ENCODE measurements around the gene AGAP5.

The AGAP5 gene

DNA sequence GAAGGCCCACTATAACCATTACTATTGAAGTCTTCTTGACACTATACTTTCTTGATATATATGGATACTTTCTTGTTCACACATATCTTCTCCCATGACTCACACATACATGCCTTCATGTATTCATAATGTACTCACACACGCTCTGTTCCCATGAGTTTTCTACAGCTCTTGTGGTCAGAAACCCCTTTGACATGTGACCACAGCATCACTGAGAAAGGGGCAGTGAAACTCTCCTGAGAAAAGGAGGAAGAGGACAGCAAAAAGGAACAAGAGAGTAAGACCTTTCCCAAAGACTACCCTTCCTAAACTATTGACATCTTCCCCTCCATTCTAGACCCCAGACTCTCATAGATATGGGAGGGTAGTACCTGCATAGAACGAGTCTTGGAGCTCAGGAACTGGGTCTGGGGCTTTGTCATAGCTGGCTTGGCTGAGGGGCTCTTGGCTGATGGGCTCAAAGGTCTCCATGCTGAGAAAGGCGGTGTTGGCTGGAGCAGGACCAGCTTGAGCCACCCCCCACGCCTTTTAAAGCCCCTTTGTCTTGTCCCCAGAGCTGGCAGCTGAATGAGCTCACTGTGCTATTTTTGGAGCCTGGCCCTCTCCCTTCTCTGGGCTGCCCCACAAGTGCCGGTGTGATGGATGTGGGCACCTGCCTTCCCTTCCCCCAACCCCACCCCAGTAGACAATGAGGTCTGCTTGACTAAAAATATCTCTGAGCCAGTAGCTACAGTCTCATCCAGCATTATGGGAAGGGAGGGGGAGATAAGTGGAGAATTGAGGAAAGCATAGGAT is 47.2 kb downstream of the AGAP5 start:
- no peak for DNase-seq

DNA sequence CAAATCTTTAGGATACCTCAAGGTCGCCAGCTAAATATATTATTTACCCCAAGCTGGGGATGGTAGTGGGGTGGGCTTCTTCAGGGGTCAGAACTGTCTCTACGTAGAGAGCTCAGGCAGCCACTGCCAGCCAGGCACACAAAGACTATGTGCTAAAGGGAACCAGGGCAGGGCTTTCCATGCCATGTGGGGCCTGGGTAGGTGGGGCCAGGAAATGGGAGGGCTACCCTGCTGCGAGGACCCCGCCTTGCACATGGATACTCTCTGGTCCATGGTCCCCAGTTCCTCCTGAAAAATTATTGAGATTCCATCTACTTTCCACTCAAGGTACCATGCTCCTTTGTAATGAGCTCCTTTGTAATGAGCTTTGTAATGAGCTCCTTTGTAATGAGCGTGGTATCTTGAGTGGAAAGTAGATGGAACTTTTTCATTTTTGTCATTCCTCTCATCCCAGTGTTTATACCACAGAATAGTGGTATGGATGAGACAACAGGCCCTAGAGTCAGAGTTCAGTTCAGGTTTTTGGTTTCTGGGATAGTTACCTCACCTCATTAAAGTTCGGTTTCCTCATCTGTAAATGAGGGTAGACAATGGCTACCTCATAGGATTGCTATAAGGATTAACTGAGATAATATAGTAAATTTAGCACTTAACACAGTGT is 47.9 kb downstream of the AGAP5 start:
- DNase-seq, result no peak

DNA sequence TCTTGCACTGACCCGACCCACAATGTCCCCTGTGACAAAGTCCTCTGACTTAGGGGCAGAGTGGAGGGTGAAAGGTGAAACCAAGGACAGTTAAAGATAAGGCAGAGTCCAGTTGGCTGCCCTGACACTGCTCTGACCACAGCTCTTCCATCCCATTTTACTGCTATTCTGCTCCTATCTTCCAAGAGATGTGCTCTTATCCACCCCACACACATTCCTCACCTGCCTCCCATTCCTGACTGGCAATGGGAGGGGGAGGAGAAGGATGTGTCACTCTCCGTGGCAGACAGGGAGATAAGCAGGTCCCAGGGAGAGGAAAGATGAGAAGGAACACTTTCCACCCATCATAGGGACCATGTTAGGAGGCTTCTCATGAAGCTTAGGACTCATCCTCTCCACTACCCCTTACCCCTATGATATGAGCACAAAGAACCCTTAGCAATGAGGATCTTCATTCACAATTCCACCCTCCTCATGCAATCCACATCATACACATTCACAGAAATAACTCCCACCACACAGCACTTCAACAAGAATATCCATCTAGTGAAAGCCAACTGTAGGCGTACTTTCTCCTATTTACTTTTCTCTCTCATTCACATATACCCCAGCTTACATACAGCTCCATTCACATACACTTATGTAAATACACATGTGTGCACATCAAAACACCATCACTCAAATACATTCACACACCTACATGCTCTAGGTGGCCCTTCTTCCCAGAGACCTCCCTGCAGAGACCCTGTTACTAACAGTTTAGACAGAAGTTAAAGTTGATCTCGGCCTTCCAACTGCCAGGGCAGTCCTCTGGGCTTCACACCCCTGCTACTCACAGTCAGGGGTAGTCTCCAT is 48.7 kb downstream of the AGAP5 start:
- no peak for DNase-seq

DNA sequence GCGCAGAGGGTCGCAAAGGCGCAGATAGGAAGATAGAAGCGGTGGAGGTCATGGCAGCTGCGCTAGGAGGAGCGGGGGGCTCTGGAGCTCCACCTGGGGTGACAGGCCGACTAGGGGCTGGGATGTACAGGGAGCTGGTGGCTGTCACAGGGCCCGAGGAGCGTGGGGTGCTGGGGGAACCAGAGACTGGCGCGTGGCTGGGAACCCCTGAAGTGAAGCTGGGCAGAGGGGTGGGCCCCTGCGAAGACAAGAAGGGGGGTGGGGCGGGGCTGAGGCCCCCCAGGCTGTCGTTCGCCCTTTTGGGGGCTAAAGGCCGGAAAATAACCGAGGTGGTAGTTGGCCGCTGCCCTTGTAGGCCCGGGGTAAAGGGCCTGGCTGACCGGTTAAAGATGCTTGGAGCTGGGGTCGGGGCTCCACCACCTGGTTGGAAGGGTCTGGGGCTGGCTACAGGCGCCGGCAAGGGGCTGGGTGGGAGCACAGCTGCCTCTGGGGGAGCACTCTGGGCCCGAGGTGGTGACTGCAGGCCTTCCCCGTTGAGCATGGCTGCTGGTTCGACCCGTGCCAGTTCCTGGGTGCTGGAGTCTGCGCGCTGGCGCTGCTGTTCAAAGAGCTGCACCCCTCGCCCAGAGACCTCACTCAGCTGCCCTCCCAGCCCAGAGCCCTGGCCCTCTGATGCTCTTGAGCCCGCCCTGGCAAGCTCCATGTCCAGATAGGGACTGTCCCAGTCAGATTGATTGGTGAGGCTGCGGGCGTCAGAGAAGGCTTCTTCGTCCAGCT is 49.8 kb downstream of the AGAP5 start:
- DNase-seq, result no peak

DNA sequence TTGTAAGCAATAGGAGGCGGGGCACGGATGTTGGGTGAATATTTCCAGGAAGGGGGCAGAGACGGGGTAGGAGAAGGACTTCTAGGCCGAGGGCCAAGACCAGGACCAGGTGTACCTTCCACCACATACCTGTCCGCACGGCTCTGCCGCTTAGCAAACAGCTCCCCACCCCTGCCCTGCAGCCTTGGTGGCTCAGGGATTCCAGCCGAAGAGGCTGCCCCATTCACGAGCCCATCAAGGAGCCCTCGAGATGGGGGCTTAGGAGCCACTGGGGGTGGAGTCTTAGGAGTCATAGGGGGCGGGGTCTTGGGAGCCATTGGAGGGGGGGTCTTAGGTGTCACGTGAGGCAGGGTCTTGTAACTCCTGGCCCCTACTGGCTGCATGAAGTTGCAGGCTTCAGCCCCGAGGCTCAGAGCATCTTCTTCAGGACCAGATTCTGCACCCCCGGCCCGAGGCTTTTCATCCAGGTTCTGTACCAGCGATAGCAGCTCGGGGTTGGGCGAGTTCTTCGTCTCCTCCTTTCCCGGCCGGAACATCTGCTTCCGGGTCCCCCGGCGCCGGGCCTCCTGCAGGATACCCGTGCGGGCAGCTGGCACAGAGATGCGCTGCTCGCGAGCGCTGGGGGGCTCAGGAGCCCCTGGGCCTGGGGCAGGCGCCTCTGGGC is 50.6 kb downstream of the AGAP5 start:
- no peak for DNase-seq

DNA sequence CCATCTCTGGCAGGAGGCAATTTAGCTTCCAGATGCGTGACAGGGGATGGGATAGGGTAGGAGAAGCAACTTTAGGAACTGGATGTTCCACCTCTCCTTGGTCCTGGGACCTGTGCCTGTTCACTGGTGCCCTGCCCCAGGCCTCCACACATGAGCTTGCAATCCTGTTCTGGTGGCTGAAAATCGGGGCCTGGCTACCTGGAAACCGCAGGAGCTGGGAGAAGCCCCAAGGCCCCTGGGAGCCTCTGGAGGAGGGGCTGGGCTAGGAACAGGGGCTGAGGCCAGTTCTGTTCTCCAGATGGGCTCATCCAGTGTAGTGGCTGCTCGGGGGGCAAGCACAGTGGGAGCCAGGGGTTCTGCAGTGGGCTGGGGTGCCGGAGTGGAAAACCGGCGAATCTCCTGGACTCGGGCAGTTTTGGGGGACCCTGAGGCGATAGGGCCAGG is 51.3 kb downstream of the AGAP5 start:
- no peak for DNase-seq

DNA sequence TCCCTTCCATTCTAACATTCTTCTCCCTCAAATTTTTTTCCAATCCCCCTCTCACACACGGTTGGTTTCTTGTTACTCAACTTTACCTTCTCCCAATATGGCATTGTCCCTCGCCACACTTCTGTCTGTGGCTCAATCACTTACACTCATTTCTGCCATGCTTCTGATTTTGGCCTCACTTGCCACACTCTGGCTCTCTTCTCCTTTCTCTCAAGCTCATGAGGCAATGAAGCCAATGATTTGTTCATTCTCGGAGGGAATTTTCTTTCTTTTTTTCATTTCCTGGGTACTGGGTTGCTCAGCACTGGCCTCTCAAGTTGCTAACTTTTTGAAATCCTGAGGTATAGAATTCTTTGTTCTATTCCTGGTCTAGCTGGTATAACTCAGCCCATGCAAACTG is 52.7 kb downstream of the AGAP5 start:
- DNase-seq, result no peak

DNA sequence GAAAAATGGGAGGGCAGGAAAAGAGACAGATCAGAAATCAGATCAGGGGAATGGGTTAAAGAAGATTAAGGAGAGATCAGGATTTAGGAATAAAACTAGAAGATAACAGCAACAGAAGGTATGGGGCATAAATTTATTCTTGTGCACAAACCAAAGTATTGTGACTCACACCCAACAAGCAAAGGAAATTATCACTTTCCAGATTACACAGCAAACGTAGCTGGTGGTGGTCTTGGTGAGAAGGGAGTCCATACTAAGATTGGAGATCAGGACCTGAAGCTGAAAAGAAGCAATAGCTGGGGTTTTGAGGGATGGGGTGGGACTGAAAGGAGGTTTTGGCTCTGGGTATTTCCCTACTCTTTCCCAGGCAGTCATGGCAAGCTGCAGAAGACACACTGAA is 53.1 kb downstream of the AGAP5 start:
- DNase-seq, result no peak

DNA sequence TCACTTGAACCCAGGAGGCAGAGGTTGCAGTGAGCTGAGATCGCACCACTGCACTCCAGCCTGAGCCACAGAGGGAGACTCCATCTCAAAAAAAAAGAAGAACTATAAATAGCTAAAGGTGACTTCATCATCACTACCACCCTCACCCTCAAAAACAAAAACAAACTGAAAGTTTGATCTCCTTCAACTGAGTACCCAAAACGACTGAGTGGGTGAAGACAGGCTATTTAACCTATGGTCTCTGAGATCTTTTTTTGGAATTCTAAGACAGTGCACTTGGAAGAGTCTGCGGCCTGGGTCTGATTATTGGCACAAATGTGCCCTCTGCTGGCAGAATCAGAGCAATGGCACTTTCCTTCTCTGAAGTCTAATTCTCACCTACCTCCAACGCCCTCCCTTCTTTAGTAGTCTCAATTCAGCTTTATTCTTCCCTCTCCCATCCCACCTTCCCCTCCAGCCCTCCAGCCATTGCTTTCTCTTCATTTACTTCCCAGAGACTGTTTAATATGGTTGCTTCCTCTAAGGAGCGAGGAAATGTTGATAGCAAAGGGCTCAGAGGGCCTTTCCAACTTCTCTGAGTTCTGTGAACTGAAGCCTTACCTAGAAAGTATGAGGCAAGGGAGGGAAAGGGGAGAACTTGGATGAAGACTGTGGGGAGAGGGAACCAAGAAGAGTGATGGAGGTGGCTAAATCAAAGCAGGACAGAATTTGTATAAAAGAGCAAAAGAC is 53.7 kb downstream of the AGAP5 start:
- DNase-seq, result peak; percentile 23 to 59

DNA sequence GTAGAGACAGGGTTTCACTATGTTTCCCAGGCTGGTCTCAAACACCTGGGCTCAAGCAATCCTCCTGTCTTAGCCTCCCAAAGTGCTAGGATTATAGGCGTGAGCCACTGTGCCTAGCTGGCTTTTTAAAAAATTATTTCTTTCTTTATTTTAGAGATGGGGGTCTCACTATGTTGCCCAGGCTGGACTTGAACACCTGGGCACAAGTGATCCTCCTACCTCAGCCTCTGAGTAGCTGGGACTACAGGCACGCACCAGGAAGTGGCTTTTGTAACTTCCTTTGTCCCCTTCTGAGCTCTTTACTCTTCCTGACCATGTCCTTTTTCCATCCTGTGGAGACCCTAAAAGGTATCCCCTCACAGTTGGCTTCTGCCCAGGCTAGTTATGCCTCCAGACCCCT is 54.5 kb downstream of the AGAP5 start:
- no peak for DNase-seq

DNA sequence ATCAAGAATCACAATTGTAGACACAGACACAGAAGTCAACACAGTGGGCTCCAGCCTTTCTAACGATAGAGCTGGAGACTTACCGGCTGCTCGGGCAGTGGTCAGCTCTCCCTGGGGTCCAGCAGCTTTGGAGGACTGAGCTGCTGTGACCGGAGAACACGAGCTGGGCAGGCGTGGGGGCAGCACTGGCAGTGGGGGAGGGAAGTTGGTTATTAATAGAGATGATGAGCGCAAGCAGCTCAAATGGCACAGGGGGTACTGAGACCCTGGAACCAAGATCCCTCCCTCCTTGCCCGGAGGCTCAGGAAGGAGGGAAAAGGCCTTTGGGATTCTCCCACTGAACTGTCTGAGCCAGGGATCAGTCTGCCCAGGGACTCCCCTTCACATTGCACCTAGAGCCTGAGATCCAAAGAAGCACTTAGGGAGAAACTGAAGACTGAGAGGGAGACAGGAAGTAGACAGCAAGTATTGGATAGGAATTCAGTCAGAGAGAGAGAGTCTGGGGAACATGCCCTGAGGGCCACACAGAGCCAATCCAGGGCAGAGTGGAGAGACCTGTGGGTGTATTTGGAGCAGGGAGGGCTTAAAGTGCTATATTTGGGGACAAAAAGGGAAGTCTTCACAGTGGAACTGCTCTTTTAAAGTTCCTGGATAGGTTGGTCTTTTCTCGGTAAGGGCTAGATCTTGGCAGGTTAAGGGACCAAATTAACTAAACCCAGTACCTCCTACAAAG is 56.4 kb downstream of the AGAP5 start, which contains the start of gene MYOZ1:
MYOZ1 (minus strand) TSS at position 147 of the 733 bp plus-strand sequence. CDS start 1,457 bp downstream, outside the sequence.
- DNase-seq, result no peak

DNA sequence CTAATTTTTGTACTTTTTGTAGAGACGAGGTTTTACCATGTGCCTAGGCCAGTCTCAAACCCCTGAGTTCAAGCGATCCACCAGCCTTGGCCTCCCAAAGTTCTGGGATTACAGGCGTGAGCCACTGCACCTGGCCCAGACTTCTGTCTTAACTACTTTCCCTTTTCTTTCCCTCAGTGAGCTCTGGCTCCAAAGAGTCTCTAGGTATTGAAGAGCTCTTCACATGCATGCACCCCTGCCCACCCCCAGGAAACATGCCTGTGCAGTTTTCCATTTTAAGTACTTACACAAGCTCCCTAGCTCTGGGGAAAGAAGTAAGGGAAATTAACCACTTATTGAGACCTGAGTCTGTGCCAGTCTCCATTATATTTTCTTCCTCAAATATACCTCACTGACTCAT is 58.6 kb downstream of the AGAP5 start:
- no peak for DNase-seq

DNA sequence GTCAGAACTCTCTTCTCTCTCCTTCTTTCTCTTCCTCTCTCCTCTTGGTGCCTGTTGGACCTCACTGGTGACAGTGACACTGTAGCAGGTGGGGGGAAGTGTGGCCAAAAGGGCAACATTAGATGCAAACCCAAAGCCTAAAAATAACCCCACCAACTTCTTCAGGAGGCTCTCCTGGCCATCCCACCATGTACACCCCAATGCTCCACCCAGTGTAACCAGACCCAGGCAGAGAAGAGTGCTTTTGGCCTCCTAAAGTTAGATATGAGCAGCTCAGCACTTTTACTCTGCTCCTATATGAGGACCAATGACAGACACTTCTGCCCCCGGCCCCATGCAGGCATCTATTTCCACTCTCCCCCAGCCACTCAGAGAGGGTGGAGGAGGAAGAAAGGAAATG is 62.1 kb downstream of the AGAP5 start:
- DNase-seq, result no peak

DNA sequence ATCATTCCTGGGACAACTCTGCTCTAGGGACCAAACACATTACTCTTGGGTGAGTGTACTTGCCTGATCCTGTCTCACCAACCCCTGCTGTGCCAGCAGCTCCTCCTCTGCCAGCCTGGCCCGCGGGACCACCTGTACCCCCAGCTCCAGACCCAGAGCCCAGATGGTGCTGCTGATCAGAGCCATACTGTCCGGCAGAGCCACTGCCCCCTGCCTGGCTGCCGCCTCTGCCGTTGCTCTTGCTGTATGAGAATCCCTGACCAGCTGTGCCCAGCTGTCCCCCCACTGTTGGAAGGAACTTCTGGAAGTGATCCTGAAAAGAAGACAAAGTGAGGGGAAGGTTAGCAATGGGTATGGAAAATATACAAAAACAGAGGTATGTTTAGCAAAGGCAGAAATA is 63.5 kb downstream of the AGAP5 start:
- DNase-seq, result no peak

DNA sequence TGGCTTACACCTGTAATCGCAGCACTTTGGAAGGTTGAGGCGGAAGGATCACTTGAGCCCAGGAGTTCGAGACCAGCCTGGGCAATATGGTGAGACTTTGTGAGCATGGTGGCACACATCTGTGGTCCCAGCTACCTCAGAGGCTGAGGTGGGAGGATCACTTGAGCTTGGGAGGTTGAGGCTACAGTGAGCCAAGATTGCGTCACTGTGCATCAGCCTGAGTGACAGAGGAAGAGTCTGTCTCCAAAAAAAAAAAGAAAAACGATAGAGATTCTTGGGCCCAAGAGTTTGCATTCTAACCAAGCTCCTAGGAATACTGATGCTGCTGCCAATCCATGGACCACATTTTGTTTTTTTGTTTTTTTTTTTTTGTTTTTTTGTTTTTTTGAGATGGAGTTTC is 68.7 kb downstream of the AGAP5 start:
- DNase-seq, result no peak

DNA sequence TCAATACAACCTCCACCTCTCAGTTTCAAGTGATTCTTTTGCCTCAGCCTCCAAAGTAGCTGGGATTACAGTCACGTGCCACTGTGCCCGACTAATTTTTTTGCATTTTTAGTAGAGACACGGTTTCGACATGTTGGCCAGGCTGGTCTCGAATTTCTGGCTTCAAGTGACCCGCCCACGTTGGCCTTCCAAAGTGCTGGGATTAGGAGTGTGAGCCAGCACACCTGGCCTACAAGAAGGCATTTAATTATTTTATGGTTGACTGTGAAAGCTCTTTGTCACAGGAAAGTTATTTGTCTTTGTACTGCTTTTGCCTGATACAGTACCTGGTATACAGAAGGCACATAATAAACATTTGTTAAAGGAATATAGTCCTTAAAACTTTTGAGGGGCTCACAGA is 69.5 kb downstream of the AGAP5 start:
- DNase-seq, result no peak

DNA sequence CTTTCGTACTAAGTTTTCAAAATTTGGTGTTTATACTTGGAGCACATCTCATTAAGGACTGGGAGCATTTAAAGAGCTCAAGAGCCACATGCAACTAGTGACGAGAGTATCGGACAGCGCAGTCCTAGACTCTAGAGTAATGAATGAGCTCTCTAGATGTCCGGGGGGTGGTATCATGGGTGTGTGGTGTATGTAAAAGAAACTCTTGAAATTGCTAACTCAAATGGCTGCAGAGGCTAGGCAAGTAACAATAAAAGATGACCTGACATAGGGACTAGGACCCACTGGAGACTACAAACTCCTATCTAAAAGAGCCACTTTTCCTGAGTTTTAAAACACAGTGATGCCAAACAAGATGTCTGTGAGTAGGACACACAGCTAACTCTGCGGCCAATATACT is 70.6 kb downstream of the AGAP5 start:
- DNase-seq, result no peak

DNA sequence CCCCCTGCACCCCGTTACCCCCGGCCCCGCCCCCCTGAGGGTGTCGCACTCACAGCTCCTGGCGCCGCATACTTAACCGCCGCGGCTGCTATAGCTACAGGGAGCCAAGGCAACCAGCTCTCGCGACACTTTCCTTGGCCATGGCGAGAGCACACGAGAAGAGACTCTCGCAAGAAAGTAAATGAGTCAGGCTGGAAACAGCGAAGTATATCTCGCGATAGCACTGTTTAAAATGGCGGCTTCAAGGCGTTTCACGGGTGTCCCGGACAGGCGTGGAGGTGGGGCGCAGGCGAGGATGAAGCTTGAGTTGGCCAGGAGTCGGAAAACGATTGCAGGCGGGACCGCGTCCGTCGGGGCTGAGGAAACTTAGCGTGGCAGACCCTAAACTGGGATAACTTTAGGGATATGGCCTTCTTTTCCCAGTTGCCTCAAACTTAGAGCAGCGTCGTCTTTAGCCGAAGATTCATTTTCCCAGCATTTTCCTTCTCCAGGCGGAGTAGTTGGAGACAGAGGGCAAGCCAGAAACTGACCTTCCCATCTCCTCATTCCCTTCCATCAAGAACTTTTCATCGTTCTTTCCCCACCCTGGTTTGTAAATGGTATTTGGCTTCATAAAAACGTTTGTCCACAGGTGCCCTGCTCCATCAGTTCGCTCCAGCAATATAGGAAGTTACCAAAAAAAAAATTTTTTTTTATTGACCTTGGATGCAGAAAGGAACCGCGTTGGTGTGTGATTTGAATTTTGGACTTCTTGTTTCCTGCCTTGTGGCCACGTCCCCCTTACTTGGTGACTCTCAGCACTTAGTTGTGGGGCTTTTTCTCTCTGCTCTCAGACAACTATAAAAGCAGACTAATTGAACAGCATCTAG is 71.8 kb downstream of the AGAP5 start:
- DNase-seq, result peak; percentile 59 to 67

DNA sequence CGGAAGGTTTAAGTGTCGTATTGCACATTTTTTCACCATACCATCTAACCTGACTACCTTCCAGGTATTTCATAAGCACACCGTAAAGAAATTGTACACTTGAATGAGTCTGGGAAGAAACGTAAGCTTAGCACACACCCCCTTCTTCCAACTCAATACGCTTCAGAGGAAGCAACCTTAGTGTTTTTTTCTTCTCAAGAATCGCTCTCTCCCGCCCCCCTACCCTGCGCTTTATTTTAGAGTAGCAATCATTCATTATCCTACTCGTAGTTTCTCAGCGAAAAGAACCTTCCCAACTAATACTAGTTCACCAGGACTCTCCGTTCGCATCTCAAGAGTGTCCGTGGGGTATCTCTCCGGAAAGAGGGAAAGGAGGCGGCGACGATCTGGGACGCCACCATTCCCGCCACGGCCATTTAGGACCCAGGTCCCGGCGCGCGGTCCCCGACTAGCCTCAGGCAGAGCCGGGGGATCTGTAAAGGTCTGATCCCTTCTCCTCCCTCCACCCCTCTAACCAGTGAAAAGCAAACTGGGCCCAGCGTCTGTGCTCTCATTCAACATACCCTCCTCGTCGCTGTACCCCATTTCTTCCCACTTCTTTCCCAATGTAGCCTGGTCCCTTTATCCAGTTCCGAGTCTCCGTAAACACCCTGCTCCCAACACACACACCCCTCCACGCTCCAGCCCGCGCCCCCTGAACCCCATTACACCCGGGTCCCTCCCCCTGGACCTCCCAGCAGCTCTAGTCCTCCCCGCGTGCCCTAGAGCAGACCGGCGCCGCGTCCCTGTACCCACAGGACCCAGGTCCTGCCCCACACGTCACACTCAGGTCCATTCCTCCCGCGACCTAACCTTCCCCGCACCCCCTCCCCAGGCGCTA is 72.7 kb downstream of the AGAP5 start:
- DNase-seq, result no peak

All from cerebellar nuclear complex (tissue), 1 donor.